Neuron (in vitro differentiated cells): ENCODE data around the gene CNTN4.
"Not testable (repeated sequence)": the region's sequence is repeated elsewhere in the genome, so short reads cannot be mapped to it uniquely, and the experiment has no call there.

Source experiments
- H2AFZ ChIP-seq: one replicate; pipeline ENCODE4 v1.6.1; 2013; ENCODE audit warnings: low read depth, mild to moderate bottlenecking, inconsistent platforms, low read length, moderate library complexity
- H3K27me3 ChIP-seq: one replicate; pipeline ENCODE4 v1.6.1; 2013; ENCODE audit warnings: low read length; ENCODE audit not compliant: insufficient read depth
- H3K36me3 ChIP-seq: one replicate; pipeline ENCODE4 v1.6.1; 2013; ENCODE audit warnings: low read length; ENCODE audit not compliant: insufficient read depth
- H3K4me1 ChIP-seq: one replicate; pipeline ENCODE4 v1.6.1; 2013; ENCODE audit warnings: low read length; ENCODE audit not compliant: insufficient read depth
- H3K4me3 ChIP-seq: 2 replicates; pipeline ENCODE4 v1.5.1; 2013; ENCODE audit warnings: mild to moderate bottlenecking, low read length, moderate library complexity
- H3K9me3 ChIP-seq: one replicate; pipeline ENCODE4 v1.6.1; 2013; ENCODE audit warnings: low read length

CNTN4 gene

DNA sequence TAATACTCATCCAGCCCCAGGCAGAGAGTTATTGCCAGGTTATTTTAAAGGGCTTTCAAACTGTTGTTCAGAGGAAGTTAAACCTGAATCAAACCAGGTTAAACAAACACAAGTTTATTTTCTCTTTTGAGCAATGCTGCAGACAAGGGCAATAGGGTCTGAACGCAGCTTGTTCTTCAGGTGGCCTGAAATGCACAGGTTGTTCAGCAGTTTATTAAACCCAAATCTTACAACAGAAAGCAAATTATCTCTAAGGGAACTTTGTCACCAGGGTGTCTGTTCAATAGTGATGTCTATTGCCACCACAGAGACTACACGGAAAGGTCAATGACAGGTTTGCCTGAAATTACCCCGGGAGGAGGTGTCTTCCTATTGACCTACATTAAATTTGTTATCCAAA is 877.5 kb downstream of the CNTN4 start:
- no peaks in the 10 kb centered on the region for H3K27me3 ChIP-seq
- H2AFZ ChIP-seq = no peak overlapping the region
- no peaks in the 10 kb centered on the region for H3K4me1 ChIP-seq
- no peak overlapping the region for H3K4me3 ChIP-seq
- no peaks in the 10 kb centered on the region for H3K36me3 ChIP-seq
- no peaks in the 10 kb centered on the region for H3K9me3 ChIP-seq

DNA sequence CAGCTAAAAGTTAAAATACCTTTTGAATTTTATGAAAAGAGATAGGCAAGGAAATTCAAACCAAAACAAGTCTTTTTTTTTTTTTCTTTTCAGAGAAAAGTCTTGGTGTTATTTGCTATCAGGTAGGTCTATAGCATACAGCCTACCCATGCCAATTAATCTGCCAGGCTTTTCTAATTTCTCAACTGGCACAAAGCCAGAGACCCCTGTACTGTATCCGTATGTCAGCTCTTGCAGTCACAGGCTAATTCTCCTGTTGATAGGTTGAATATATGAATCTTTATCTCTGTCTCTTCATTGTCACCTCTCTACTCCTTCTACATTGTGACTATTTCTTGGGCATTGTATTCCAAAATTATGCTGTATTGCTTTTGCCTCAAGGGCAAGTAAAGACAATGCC is 878.1 kb downstream of the CNTN4 start:
- no peak overlapping the region for H2AFZ ChIP-seq
- no peaks in the 10 kb centered on the region for H3K4me1 ChIP-seq
- H3K36me3 ChIP-seq = no peaks in the 10 kb centered on the region
- no peaks in the 10 kb centered on the region for H3K9me3 ChIP-seq
- H3K4me3 ChIP-seq = no peak overlapping the region
- H3K27me3 ChIP-seq = no peaks in the 10 kb centered on the region

DNA sequence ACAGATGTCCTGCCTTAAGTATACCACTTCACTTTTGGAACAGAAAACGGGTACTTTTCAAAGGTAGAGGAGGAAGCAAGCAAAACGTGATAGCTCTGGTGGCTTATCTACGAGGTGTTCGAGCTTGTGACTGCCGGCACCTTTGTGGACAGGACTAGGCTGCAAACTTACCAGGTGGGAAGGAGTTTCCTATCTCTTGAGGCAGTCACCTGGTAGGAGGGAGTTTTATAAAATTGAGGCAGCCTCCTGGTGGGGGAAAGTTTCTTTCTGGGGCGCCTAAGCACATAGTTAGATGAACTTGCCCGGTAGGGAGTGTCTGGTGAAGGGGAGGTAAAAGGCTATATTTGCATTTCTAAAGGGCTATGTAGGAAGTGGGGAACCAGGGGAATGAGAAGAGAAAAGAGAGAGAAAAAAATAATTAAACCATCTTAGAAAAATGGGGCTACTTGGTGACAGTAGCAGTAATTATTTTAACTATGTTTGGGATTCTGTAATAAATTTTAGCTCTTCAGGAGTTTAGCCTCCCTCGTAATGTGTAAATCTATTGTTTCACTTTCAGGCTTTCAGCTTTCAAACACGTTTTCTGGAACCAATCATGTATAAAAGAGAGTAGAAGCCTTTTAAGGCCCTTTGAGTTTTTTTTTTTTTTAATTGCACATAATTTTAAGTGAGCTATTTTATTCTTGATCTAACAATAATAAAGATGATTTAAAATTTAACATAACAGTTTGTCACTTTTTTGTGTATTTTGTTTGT is 880.5 kb downstream of the CNTN4 start:
- no peak overlapping the region for H2AFZ ChIP-seq
- H3K36me3 ChIP-seq = no peaks in the 10 kb centered on the region
- no peak overlapping the region for H3K4me3 ChIP-seq
- H3K4me1 ChIP-seq = no peaks in the 10 kb centered on the region
- H3K9me3 ChIP-seq = no peaks in the 10 kb centered on the region
- H3K27me3 ChIP-seq = no peaks in the 10 kb centered on the region

DNA sequence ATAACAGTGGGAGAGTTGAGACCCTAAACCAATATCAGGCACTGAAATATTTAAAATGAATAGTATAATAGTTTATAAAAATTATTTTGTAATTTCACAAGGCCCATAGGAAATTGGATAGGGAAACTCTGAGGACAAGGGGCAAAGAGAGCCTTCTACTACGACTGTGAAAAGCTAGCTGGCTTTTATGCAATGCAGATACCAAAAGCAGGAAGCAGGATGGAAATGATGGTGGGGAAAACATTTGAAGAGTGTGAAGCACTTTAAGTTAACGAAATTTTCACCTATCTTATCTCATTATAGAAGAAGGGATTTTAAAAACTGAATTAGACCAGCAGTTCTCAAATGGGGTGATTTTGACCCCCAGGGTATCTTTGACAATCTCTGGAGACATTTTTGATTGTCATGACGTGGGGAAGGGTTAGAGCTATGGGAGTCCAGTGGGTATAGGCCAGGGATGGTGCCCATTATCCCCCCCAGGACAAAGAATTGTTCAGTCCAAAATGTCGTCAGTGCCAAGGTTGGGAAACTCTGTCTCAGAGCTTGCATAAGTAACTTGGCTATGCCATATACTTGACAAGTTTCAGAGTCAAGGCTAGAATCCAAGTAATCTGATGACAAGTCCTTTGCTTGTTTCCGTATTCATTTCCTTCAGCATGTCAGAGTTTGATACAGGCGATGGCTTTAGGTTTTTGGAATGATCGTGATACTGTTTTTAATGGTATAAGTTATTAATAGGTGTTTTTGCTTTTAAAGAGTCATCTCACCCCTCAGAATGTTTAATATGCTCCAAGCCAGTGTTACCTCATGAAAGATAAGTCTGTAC is 885.6 kb downstream of the CNTN4 start:
- H3K27me3 ChIP-seq = no peaks in the 10 kb centered on the region
- no peak overlapping the region for H2AFZ ChIP-seq
- no peaks in the 10 kb centered on the region for H3K9me3 ChIP-seq
- H3K4me1 ChIP-seq = no peaks in the 10 kb centered on the region
- no peaks in the 10 kb centered on the region for H3K36me3 ChIP-seq
- H3K4me3 ChIP-seq = no peak overlapping the region

DNA sequence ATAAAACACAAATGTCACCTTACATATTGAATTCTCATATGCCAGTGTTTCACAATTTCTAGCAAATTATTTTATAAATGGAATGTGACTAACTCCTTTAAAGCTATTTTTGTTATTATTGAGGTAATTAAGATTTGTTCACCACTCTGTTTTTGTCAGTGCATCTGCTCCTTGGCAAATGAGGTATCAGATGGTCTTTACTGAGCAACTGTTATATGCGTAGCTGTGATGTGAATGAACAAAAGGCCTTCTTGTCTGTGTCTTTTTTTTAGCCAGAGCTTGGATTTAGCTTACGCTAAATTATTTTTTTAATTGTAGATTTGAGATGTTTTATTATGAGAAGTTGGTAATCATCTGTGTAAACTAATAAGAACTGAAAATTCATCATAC is 886.2 kb downstream of the CNTN4 start:
- Histone ChIP-seq H3K9me3 (no peaks in the 10 kb centered on the region), H3K27me3 (no peaks in the 10 kb centered on the region), H3K36me3 (no peaks in the 10 kb centered on the region), H2AFZ (no peak overlapping the region), H3K4me1 (no peaks in the 10 kb centered on the region), H3K4me3 (no peak overlapping the region)

DNA sequence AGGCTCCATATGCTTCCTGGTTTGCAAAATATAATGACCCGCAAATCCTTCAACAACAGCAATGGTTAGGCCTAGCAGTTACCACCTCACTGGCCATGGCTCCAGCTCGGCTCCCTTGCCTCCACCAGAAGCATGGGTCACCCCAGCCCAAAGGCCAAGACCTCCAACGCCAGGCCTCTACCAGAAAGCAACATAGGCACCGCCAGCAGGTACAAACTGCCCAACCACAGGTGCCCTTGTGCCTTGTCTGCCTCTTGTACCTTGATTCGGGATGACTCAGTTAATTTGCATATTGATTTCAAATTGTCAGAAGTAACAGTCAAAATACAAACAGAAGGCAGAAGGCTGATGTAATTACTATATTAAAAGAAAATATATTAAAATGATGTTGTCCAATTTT is 886.8 kb downstream of the CNTN4 start:
- no peaks in the 10 kb centered on the region for H3K4me1 ChIP-seq
- no peak overlapping the region for H2AFZ ChIP-seq
- H3K27me3 ChIP-seq = no peaks in the 10 kb centered on the region
- H3K9me3 ChIP-seq = no peaks in the 10 kb centered on the region
- H3K4me3 ChIP-seq = no peak overlapping the region
- H3K36me3 ChIP-seq = no peaks in the 10 kb centered on the region

DNA sequence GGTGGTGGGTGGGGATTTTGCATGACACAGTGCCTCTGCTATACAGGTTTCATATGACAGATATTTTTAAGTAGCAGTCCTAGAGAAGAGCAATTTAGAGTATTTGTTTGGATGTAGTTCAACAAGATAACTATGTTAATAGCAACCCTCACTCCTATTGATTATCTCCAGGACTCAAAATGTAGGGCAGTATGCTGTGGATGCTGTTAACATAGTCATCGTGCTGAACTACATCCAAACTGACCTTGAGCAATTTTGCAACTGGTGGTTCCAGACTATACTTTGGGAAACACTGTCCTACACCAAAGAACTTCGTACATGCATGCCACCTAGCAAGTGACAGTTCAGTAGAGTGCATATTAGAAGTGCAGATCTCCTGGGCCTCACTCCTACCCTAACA is 893.9 kb downstream of the CNTN4 start:
- Histone ChIP-seq H3K27me3 (no peaks in the 10 kb centered on the region), H2AFZ (no peak overlapping the region), H3K9me3 (no peaks in the 10 kb centered on the region), H3K4me3 (no peak overlapping the region), H3K4me1 (no peaks in the 10 kb centered on the region), H3K36me3 (no peaks in the 10 kb centered on the region)

DNA sequence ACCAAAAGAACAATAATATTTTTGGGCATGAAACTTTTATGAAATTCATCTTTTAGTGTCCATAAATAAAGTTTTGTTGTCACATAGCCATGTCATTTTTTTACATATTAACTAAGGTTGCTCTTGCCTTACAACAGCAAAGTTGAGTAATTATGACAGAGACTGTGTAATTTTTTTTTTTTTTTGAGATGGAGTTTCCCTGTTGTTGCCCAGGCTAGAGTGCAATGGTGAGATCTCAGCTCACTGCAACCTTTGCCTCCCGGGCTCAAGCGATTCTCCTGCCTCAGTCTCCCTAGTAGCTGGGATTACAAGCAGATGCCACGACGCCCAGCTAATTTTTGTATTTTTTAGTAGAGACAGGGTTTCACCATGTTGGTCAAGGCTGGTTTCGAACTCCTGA is 894.5 kb downstream of the CNTN4 start:
- not testable (repeated sequence) for H2AFZ ChIP-seq, H3K9me3 ChIP-seq, H3K36me3 ChIP-seq, H3K4me1 ChIP-seq, H3K4me3 ChIP-seq, H3K27me3 ChIP-seq

DNA sequence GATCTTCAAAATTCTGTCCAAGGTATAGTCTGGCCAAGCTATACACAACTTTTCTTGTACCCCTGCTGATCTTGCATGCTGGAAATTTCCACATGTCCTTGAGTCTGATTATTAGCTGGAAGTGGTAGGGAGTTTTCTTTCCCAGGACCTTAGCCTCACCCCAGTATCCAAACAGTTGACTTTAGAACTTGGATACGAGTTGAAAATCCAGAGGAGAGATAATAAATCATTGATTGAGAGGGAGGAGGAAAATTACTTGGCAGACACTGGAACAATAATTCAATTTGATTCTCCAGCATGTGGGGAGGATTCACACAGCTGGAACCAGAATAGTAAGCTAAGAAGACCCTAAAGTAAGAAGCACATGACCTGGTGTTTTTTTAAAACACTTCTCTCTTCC is 895.1 kb downstream of the CNTN4 start:
- Histone ChIP-seq H2AFZ (no peak overlapping the region), H3K36me3 (no peaks in the 10 kb centered on the region), H3K4me3 (no peak overlapping the region), H3K27me3 (no peaks in the 10 kb centered on the region), H3K4me1 (no peaks in the 10 kb centered on the region), H3K9me3 (no peaks in the 10 kb centered on the region)

DNA sequence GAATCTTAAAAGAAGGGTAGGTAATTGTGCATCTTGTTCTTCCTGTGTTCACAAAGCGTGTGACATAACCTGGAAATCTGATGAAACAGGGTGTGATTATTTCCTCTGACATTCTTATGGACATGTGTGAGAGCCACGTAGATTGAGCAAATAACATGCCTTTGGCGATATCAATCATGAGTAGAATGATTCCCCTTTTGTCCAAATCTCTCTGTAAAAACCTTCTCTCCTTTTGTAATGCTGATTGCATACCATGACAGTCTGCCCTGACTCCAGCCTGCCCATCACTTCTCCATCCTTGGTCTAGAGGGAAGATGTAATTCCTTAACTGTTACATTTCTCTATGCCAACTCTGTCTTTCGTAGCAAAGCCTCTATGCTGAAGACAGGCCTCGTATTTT is 896.5 kb downstream of the CNTN4 start:
- Histone ChIP-seq H3K9me3 (no peaks in the 10 kb centered on the region), H3K4me3 (no peak overlapping the region), H3K27me3 (no peaks in the 10 kb centered on the region), H3K4me1 (no peaks in the 10 kb centered on the region), H2AFZ (no peak overlapping the region), H3K36me3 (no peaks in the 10 kb centered on the region)

DNA sequence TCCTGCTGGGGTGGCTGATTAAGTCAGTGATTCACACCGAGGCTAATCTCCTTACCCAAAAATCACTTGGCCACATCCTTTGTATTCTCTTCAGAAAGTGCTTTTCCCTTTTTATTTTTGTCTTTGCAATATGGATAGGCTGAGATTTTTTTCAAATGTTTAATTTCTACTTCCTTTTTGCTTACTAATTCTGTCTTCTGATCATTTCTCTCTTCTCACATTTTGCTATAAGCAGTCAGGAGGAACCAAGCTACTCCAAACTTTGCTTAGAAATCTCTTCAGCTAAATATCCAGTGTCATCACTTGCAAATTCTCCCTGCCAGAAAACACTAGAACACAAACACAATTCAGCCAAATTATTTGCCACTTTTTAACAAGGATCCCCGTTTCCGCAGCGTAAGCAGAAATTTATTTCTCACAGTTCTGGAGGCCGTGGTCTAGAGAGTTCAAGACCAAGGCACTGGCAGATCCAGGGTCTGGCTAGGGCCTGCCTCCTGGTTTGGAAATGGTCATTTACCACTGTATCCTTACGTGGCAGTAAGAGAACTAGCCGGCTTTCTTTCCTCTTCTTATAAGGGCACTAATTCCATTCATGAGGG is 906.6 kb downstream of the CNTN4 start:
- H2AFZ ChIP-seq = no peak overlapping the region
- no peaks in the 10 kb centered on the region for H3K9me3 ChIP-seq
- no peaks in the 10 kb centered on the region for H3K27me3 ChIP-seq
- no peaks in the 10 kb centered on the region for H3K4me1 ChIP-seq
- H3K36me3 ChIP-seq = no peaks in the 10 kb centered on the region
- H3K4me3 ChIP-seq = no peak overlapping the region

DNA sequence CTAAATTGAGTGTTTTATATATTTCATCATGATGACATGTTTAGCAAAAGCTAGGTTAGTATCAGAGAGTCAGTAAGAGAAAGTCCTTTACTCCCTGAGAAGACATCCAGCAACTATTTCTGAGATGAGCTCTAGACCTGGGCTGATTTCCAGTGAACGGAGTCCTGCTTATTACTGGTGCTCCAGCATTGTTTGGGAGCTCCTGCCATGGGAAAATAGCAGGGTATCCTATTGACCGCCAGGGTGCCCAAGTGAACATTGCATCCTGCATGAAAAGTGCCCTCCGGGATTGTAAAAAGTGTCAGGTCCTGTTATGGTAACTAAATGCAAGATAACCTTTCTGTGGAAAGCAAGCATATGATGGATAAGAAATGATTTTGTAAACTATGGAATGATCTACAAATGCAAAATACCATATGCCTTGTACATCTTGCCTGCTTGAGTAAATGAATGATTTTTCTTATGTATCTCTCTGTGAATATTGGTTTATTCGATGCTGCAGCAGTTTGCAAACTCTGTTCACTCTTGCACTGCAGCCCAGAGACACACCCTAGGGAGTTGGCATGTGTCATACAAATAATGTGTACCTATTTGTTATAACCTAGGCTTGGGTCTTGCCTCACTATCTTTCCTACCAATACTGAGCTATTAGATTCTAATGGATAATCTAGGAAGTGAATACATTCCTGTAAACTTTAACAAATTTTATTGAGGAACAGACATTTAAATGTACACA is 914.8 kb downstream of the CNTN4 start:
- no peaks in the 10 kb centered on the region for H3K36me3 ChIP-seq
- no peak overlapping the region for H3K4me3 ChIP-seq
- H2AFZ ChIP-seq = no peak overlapping the region
- H3K4me1 ChIP-seq = no peaks in the 10 kb centered on the region
- no peaks in the 10 kb centered on the region for H3K9me3 ChIP-seq
- H3K27me3 ChIP-seq = no peaks in the 10 kb centered on the region
